ENCODE data around the gene VRTN.

GRCh38 chr14:74391479-74391878, 43.2 kb downstream of the VRTN start:
- no peak for TF ChIP-seq POLR2A (IDR thresholded peaks at IDR 0.05)
- no peak for TF ChIP-seq CTCF (IDR thresholded peaks at IDR 0.05)
